ENCODE results near the gene CCP110. TPM values are rescaled to one million over a fixed set of nuclear protein-coding genes. Genes with fewer than 3 reads are reported as not detected.

CCP110 gene
- total and polyA plus RNA-seq, 2 experiments from 2014 or later = 8.6 to 11.7 TPM

- H3K27me3 ChIP-seq = no peaks in the 10 kb centered on the region
- no peak overlapping the region for H3K4me3 ChIP-seq
- DNase-seq (ENCODE audit: low read depth in 1 of 2, low spot score in 1 of 2) = peak in 1 of 2 donors; percentile 20
- no peak overlapping the region for H3K27ac ChIP-seq
- peaks cover 40% of the 10 kb centered on the region for H3K36me3 ChIP-seq
- H3K9me3 ChIP-seq (ENCODE audit: low read depth) = no peaks in the 10 kb centered on the region
- no peak for TF ChIP-seq CTCF (IDR thresholded peaks at IDR 0.05; ENCODE audit: low read depth, low read length)
- no peaks in the 10 kb centered on the region for H3K4me1 ChIP-seq (ENCODE audit: low read depth)
Measured at GRCh38 chr16:19578378-19578971, 54.7 kb downstream of the CCP110 start.

- no peaks in the 10 kb centered on the region for H3K9me3 ChIP-seq (ENCODE audit: low read depth)
- H3K4me3 ChIP-seq = no peak overlapping the region
- no peaks in the 10 kb centered on the region for H3K4me1 ChIP-seq (ENCODE audit: low read depth)
- peak overlapping the region; percentile 64 for H3K27ac ChIP-seq
- no peak for TF ChIP-seq CTCF (IDR thresholded peaks at IDR 0.05; ENCODE audit: low read depth, low read length)
- no peaks in the 10 kb centered on the region for H3K27me3 ChIP-seq
- peaks cover 34% of the 10 kb centered on the region for H3K36me3 ChIP-seq
- no peak for DNase-seq (ENCODE audit: low read depth in 1 of 2, low spot score in 1 of 2)
Measured at GRCh38 chr16:19582050-19582831, 58.5 kb downstream of the CCP110 start.

GRCh38 chr16:19583665-19584300 lies 60.0 kb downstream of the CCP110 start:
- no peaks in the 10 kb centered on the region for H3K27me3 ChIP-seq
- no peak overlapping the region for H3K27ac ChIP-seq
- peaks cover 33% of the 10 kb centered on the region for H3K36me3 ChIP-seq
- no peaks in the 10 kb centered on the region for H3K9me3 ChIP-seq (ENCODE audit: low read depth)
- H3K4me3 ChIP-seq = no peak overlapping the region
- peak; percentile 72 to 73 for DNase-seq (ENCODE audit: low read depth in 1 of 2, low spot score in 1 of 2)
- H3K4me1 ChIP-seq (ENCODE audit: low read depth) = peaks cover 5% of the 10 kb centered on the region
- peak; percentile 96 for TF ChIP-seq CTCF (IDR thresholded peaks at IDR 0.05; ENCODE audit: low read depth, low read length)

- DNase-seq (ENCODE audit: low read depth in 1 of 2, low spot score in 1 of 2) = peak; percentile 25 to 72
- Histone ChIP-seq H3K4me1 (ENCODE audit: low read depth) (peaks cover 12% of the 10 kb centered on the region), H3K9me3 (ENCODE audit: low read depth) (no peaks in the 10 kb centered on the region), H3K27ac (peak overlapping the region; percentile 59), H3K4me3 (no peak overlapping the region), H3K36me3 (peaks cover 6% of the 10 kb centered on the region), H3K27me3 (no peaks in the 10 kb centered on the region)
- no peak for TF ChIP-seq CTCF (IDR thresholded peaks at IDR 0.05; ENCODE audit: low read depth, low read length)
Measured at GRCh38 chr16:19588661-19589060, 64.9 kb downstream of the CCP110 start.

- TF ChIP-seq CTCF (IDR thresholded peaks at IDR 0.05; ENCODE audit: low read depth, low read length) = no peak
- DNase-seq (ENCODE audit: low read depth in 1 of 2, low spot score in 1 of 2) = no peak
- Histone ChIP-seq H3K27ac (peak overlapping the region; percentile 59), H3K4me3 (no peak overlapping the region), H3K9me3 (ENCODE audit: low read depth) (no peaks in the 10 kb centered on the region), H3K36me3 (peaks cover 6% of the 10 kb centered on the region), H3K27me3 (no peaks in the 10 kb centered on the region), H3K4me1 (ENCODE audit: low read depth) (peaks cover 12% of the 10 kb centered on the region)
Measured at GRCh38 chr16:19589106-19589505, 65.4 kb downstream of the CCP110 start.

Data from cardiac muscle cell (in vitro differentiated cells and primary cell).